Activated CD8-positive, alpha-beta memory T cell treated with anti-CD3 and anti-CD28 coated beads, Interleukin-2, amount 50 U/mL, for 24 hours (primary cell): ENCODE measurements around the gene PRAMEF18.
"Not testable (repeated sequence)": the region's sequence is repeated elsewhere in the genome, so short reads cannot be mapped to it uniquely, and the experiment has no call there.

ENCODE experiments used
- DNase-seq: peaks from one replicate; pipeline ENCODE4 v3.0.0-alpha.2; 2020; ENCODE audit errors: extremely low read depth

PRAMEF18 gene

GRCh38 chr1:13201309-13201708 is 24.6 kb downstream of the PRAMEF18 start, which contains the start of gene PRAMEF13:
TSS of gene PRAMEF13 (minus strand) at chr1:13201409. CDS start at chr1:13199589, 1,820 bp downstream.
- not testable (repeated sequence) for DNase-seq
